ENCODE measurements around the gene NAA50. TPM values are rescaled to one million over a fixed set of nuclear protein-coding genes. Genes with fewer than 3 reads are reported as not detected.

Gene NAA50
- total RNA-seq, 4 donors from 2014 or later = 86.1 to 223 (median 126) TPM

- TF ChIP-seq CTCF (IDR thresholded peaks at IDR 0.05; ENCODE audit: low read depth) = no peak
Measured at GRCh38 chr3:113698956-113699355, 47.1 kb downstream of the NAA50 start.

GRCh38 chr3:113698213-113698742, 47.8 kb downstream of the NAA50 start:
- TF ChIP-seq CTCF (IDR thresholded peaks at IDR 0.05; ENCODE audit: low read depth) = no peak

- TF ChIP-seq CTCF (IDR thresholded peaks at IDR 0.05; ENCODE audit: low read depth) = no peak
Measured at GRCh38 chr3:113697500-113698090, 48.5 kb downstream of the NAA50 start.

- no peak for TF ChIP-seq CTCF (IDR thresholded peaks at IDR 0.05; ENCODE audit: low read depth)
Measured at GRCh38 chr3:113696658-113697499, 49.2 kb downstream of the NAA50 start.

GRCh38 chr3:113695786-113696645, 50.0 kb downstream of the NAA50 start, which contains the start of gene USF3:
USF3 (minus strand) TSS chr3:113696642; CDS start chr3:113674878, 21,764 bp downstream.
- TF ChIP-seq CTCF (IDR thresholded peaks at IDR 0.05; ENCODE audit: low read depth) = no peak

- TF ChIP-seq CTCF (IDR thresholded peaks at IDR 0.05; ENCODE audit: low read depth) = no peak
Measured at GRCh38 chr3:113695431-113695785, 50.6 kb downstream of the NAA50 start.
